Measurements from ENCODE around the gene GRM1.

Gene GRM1

DNA sequence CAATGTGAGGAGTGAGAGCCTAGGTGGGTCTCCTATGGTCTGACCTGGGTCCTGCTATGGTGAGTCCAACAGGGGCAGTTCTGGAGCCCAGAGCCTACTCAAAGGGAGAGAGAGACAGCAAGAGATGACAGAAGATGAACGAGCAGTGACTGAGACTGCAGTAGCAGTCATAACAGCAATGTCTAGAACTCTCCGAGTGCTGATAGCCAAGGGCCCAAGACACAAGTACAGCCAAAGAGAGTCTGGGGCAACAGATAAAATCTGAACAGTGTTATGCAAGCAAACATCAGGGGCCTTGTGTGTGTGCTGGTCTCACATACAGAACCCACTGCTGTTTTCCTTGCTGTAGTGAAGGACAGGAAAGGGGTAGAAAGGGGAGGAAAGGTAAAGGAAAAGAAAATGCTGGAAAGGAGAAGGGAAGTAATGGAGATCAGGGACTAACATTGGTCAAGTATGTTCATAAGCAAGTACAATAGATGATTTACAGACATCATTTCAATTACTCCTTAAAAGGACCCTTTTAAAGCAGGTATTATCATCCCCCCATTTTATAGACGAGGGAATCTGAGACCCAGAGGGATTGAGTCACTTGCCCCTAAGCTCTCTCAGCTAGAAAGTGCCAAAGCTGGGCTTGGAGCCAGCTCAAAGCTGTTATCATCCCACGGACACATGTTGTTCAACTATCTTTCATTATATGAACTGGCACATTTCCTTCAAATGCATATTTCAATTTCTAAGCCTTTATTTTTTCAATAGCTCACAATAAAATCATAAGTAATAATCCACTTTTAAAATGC, 332.5 kb downstream of the GRM1 start:
- ChIA-PET POLR2A (no interaction called here), CTCF (no interaction called here)
- TF ChIP-seq ZNF384 (IDR thresholded peaks at IDR 0.05) (no peak), NFRKB (IDR thresholded peaks at IDR 0.05) (no peak), L3MBTL2 (conservative IDR thresholded peaks at IDR 0.05) (no peak), SUZ12 (IDR thresholded peaks at IDR 0.05) (no peak), FOXK2 (IDR thresholded peaks at IDR 0.05) (no peak), HDGF (IDR thresholded peaks at IDR 0.05; ENCODE audit: borderline replicate concordance) (no peak)
- no peak for DNase-seq (ENCODE audit: extremely low spot score)

GRCh38 chr6:146363838-146364607, 335.2 kb downstream of the GRM1 start:
- TF ChIP-seq FOXA1 (IDR thresholded peaks at IDR 0.05) (no peak), HDGF (IDR thresholded peaks at IDR 0.05; ENCODE audit: borderline replicate concordance) (no peak), L3MBTL2 (conservative IDR thresholded peaks at IDR 0.05) (no peak), TARDBP (IDR thresholded peaks at IDR 0.05) (no peak), LEF1 (IDR thresholded peaks at IDR 0.05; ENCODE audit: borderline replicate concordance) (no peak), SP1 (IDR thresholded peaks at IDR 0.05) (no peak), CTBP1 (IDR thresholded peaks at IDR 0.05; ENCODE audit: borderline replicate concordance) (no peak), SUZ12 (IDR thresholded peaks at IDR 0.05) (no peak)
- TF ChIP-seq, protein P1, sequence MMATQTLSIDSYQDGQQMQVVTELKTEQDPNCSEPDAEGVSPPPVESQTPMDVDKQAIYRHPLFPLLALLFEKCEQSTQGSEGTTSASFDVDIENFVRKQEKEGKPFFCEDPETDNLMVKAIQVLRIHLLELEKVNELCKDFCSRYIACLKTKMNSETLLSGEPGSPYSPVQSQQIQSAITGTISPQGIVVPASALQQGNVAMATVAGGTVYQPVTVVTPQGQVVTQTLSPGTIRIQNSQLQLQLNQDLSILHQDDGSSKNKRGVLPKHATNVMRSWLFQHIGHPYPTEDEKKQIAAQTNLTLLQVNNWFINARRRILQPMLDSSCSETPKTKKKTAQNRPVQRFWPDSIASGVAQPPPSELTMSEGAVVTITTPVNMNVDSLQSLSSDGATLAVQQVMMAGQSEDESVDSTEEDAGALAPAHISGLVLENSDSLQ (IDR thresholded peaks at IDR 0.05), result no peak
- POLR2A ChIA-PET, result no interaction called here
- CTCF ChIA-PET, result interaction anchor here (0.6 kb wide), 1 partner anchor 163 kb away, joined by 3 read pairs; no protein-coding TSS in a partner anchor
- no peak for DNase-seq (ENCODE audit: extremely low spot score)

DNA sequence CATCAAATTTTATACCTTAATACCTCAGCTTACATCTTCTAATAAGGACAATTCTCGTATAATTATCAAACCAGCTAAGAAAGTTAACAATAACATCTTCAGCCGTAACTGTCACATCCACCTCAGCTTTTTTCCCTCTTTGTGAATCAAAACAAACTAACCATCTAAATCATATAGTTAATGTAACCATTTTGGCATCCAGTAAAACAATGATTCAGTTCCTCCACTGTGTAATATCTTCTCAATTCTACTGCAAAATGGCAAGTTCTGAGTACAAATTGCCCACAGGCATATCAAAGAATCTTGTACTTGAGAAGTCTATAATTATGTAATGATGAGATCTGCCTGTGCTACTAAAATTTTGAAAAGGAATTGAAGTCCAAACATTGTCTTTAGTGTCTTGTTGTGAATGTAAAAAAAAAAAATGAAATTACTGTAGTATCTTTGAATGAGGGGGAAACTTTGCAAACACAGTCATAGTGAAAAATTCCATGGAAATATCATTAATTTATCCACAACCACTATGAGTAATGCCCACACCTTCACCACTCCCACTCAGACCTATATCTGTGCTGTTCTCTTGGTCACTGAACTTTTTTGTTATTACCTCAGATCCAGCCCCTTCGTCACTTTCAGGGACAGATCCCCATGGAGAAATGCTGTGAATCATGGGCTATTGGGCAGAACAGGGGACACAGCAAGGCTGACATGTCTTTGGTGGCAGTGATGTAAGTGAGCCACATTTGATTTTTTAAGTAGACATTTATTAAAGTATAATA, 336.1 kb downstream of the GRM1 start:
- CTCF ChIA-PET, result no interaction called here
- no peak for DNase-seq (ENCODE audit: extremely low spot score)
- POLR2A ChIA-PET, result no interaction called here
- TF ChIP-seq L3MBTL2 (conservative IDR thresholded peaks at IDR 0.05) (no peak), CTBP1 (IDR thresholded peaks at IDR 0.05; ENCODE audit: borderline replicate concordance) (no peak), SP1 (IDR thresholded peaks at IDR 0.05) (no peak), SUZ12 (IDR thresholded peaks at IDR 0.05) (no peak), HDGF (IDR thresholded peaks at IDR 0.05; ENCODE audit: borderline replicate concordance) (no peak), LEF1 (IDR thresholded peaks at IDR 0.05; ENCODE audit: borderline replicate concordance) (no peak), FOXA1 (IDR thresholded peaks at IDR 0.05) (no peak), ELF4 (IDR thresholded peaks at IDR 0.05) (no peak)
- TF ChIP-seq, protein P1 (IDR thresholded peaks at IDR 0.05), result no peak

DNA sequence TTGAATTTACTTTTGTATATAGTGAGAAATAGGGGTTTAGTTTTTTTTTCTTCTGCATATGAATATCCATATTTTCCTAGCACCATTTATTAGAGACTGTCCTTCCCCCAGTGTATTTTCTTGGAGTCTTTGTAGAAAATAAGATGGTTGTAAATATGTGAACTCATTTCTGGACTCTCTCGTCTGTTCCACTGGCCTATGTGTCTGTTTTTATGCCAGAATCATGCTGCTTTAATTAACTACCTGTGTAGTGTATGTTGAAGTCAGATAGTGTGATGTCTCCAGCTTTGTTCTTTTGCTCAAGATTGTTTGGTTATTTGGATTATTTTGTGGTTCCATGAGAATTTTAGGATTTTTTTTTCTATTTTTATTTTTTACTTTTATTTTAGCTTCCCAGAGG, 338.2 kb downstream of the GRM1 start:
- ChIA-PET POLR2A (no interaction called here), CTCF (no interaction called here)
- TF ChIP-seq BHLHE40 (IDR thresholded peaks at IDR 0.05; ENCODE audit: borderline replicate concordance) (no peak), TARDBP (IDR thresholded peaks at IDR 0.05) (no peak), CTBP1 (IDR thresholded peaks at IDR 0.05; ENCODE audit: borderline replicate concordance) (no peak), HDGF (IDR thresholded peaks at IDR 0.05; ENCODE audit: borderline replicate concordance) (no peak), FOXA1 (IDR thresholded peaks at IDR 0.05) (no peak)
- TF ChIP-seq, protein P1 (IDR thresholded peaks at IDR 0.05), result no peak
- no peak for DNase-seq (ENCODE audit: extremely low spot score)

GRCh38 chr6:146369866-146370265, 341.0 kb downstream of the GRM1 start:
- ChIA-PET CTCF (no interaction called here), POLR2A (no interaction called here)
- DNase-seq (ENCODE audit: extremely low spot score), result no peak
- TF ChIP-seq, protein P1 (IDR thresholded peaks at IDR 0.05), result no peak
- TF ChIP-seq HDGF (IDR thresholded peaks at IDR 0.05; ENCODE audit: borderline replicate concordance) (no peak), FOXM1 (IDR thresholded peaks at IDR 0.05; ENCODE audit: borderline replicate concordance) (no peak), LEF1 (IDR thresholded peaks at IDR 0.05; ENCODE audit: borderline replicate concordance) (no peak), L3MBTL2 (conservative IDR thresholded peaks at IDR 0.05) (no peak), SUZ12 (IDR thresholded peaks at IDR 0.05) (no peak), FOXA1 (IDR thresholded peaks at IDR 0.05) (no peak), FOXK2 (IDR thresholded peaks at IDR 0.05) (no peak), ARNT (IDR thresholded peaks at IDR 0.05) (no peak), BHLHE40 (IDR thresholded peaks at IDR 0.05; ENCODE audit: borderline replicate concordance) (no peak), CTBP1 (IDR thresholded peaks at IDR 0.05; ENCODE audit: borderline replicate concordance) (no peak), NFRKB (IDR thresholded peaks at IDR 0.05) (no peak)
